HEK293 (cell line): ENCODE measurements around the gene ST8SIA4.

Experiments used
- CTCF ChIA-PET: fragments of 350-600 bp; formaldehyde crosslinking; extraction: SDS; loops from one replicate; lab custom pipeline; 2021; ENCODE audit warnings: antibody characterized with exemption; lab: Yijun Ruan, JAX
- POLR2A ChIA-PET: fragments of 300-600 bp; formaldehyde crosslinking; extraction: SDS; loops from one replicate; lab custom pipeline; 2020; ENCODE audit warnings: antibody characterized with exemption, inconsistent platforms; lab: Yijun Ruan, JAX
- H3K27ac ChIP-seq: fragments of 200-500 bp; sonication (Bioruptor generic); 2 replicates; pipeline ENCODE4 v1.5.1; 2014; ENCODE audit warnings: low read depth, low read length, control low read depth, inconsistent platforms; ENCODE audit errors: extremely low read depth
- H3K36me3 ChIP-seq, 2 experiments: fragments of 200-500 bp in 1 of 2; sonication (Bioruptor generic) in 1 of 2; 1 replicate in 1 of 2; 2 replicates in 1 of 2; pipeline ENCODE4 v1.5.1; 2014 to 2017; ENCODE audit warnings: inconsistent platforms in 2 of 2, low read length in 2 of 2; ENCODE audit not compliant: control insufficient read depth in 2 of 2, insufficient read depth in 1 of 2
- H3K4me1 ChIP-seq: fragments of 200-500 bp; sonication (Bioruptor generic); 2 replicates; pipeline ENCODE4 v1.5.1; 2014; ENCODE audit warnings: mild to moderate bottlenecking, low read length, inconsistent platforms; ENCODE audit not compliant: control insufficient read depth, insufficient read depth
- H3K4me3 ChIP-seq: 2 replicates; pipeline ENCODE4 v1.5.1; 2011; ENCODE audit warnings: low read depth, mild to moderate bottlenecking, control low read depth, low read length, moderate library complexity
- H3K9me3 ChIP-seq: fragments of 200-500 bp; sonication (Bioruptor generic); 2 replicates; pipeline ENCODE4 v1.5.1; 2014; ENCODE audit warnings: low read depth, low read length, inconsistent platforms; ENCODE audit not compliant: control insufficient read depth, insufficient read depth
- FEZF1 ChIP-seq: fragments of 450-650 bp; formaldehyde crosslinking; IDR thresholded peaks from 2 replicates; pipeline ENCODE4 v1.5.1; 2016; ENCODE audit warnings: missing biosample characterization, missing genetic modification characterization
- GLI4 ChIP-seq: fragments of 450-650 bp; formaldehyde crosslinking; IDR thresholded peaks from 2 replicates; pipeline ENCODE4 v1.5.1; 2016; ENCODE audit warnings: missing biosample characterization, missing genetic modification characterization
- HOXA7 ChIP-seq: sonication (generic); formaldehyde crosslinking; IDR thresholded peaks from 2 replicates; pipeline ENCODE4 v1.8.1; 2022; ENCODE audit warnings: missing genetic modification reagents, borderline replicate concordance
- OSR2 ChIP-seq: fragments of 450-650 bp; formaldehyde crosslinking; IDR thresholded peaks from 2 replicates; pipeline ENCODE4 v1.5.1; 2016; ENCODE audit warnings: missing biosample characterization, missing genetic modification characterization
- RBAK ChIP-seq: fragments of 450-650 bp; formaldehyde crosslinking; IDR thresholded peaks from 2 replicates; pipeline ENCODE4 v1.5.1; 2016; ENCODE audit warnings: missing biosample characterization, missing genetic modification characterization
- TCF7L2 ChIP-seq: IDR thresholded peaks from 2 replicates; pipeline ENCODE4 v1.6.1; 2011; ENCODE audit warnings: low read depth, mild to moderate bottlenecking, inconsistent platforms, low read length, moderate library complexity, borderline replicate concordance
- WT1 ChIP-seq: fragments of 450-650 bp; formaldehyde crosslinking; IDR thresholded peaks from 2 replicates; pipeline ENCODE4 v1.5.1; 2016; ENCODE audit warnings: missing biosample characterization, missing genetic modification characterization
- ZBTB21 ChIP-seq: fragments of 450-650 bp; formaldehyde crosslinking; IDR thresholded peaks from 2 replicates; pipeline ENCODE4 v1.5.1; 2017; ENCODE audit warnings: missing biosample characterization, missing genetic modification characterization
- ZNF16 ChIP-seq: fragments of 450-650 bp; formaldehyde crosslinking; IDR thresholded peaks from 2 replicates; pipeline ENCODE4 v1.5.1; 2016; ENCODE audit warnings: low read depth, missing biosample characterization, missing genetic modification characterization
- ZNF175 ChIP-seq: fragments of 450-650 bp; formaldehyde crosslinking; IDR thresholded peaks from 2 replicates; pipeline ENCODE4 v1.5.1; 2016; ENCODE audit warnings: missing biosample characterization, missing genetic modification characterization
- ZNF354C ChIP-seq: fragments of 450-650 bp; formaldehyde crosslinking; IDR thresholded peaks from 2 replicates; pipeline ENCODE4 v1.5.1; 2016; ENCODE audit warnings: missing biosample characterization, missing genetic modification characterization, low read depth, borderline replicate concordance
- ZNF394 ChIP-seq: fragments of 450-650 bp; formaldehyde crosslinking; IDR thresholded peaks from 2 replicates; pipeline ENCODE4 v1.5.1; 2016; ENCODE audit warnings: missing biosample characterization, missing genetic modification characterization, mild to moderate bottlenecking, moderate library complexity, borderline replicate concordance
- ZNF404 ChIP-seq: fragments of 450-650 bp; formaldehyde crosslinking; IDR thresholded peaks from 2 replicates; pipeline ENCODE4 v1.5.1; 2017; ENCODE audit warnings: missing biosample characterization, missing genetic modification characterization
- ZNF623 ChIP-seq: fragments of 450-650 bp; formaldehyde crosslinking; IDR thresholded peaks from 2 replicates; pipeline ENCODE4 v1.5.1; 2016; ENCODE audit warnings: missing biosample characterization, missing genetic modification characterization
- ZNF660 ChIP-seq: fragments of 450-650 bp; IDR thresholded peaks from 2 replicates; pipeline ENCODE4 v1.5.1; 2018; ENCODE audit warnings: missing biosample characterization, mild to moderate bottlenecking, missing genetic modification characterization
- ZNF677 ChIP-seq: fragments of 450-650 bp; IDR thresholded peaks from 2 replicates; pipeline ENCODE4 v1.5.0; 2018; ENCODE audit warnings: missing biosample characterization, mild to moderate bottlenecking, missing genetic modification characterization, moderate library complexity
- ZNF707 ChIP-seq: fragments of 450-650 bp; formaldehyde crosslinking; IDR thresholded peaks from 2 replicates; pipeline ENCODE4 v1.5.1; 2016; ENCODE audit warnings: missing biosample characterization, missing genetic modification characterization
- ZNF777 ChIP-seq: fragments of 450-650 bp; formaldehyde crosslinking; IDR thresholded peaks from 2 replicates; pipeline ENCODE4 v1.5.1; 2017; ENCODE audit warnings: missing biosample characterization, missing genetic modification characterization, borderline replicate concordance
- ZNF791 ChIP-seq: fragments of 450-650 bp; formaldehyde crosslinking; IDR thresholded peaks from 2 replicates; pipeline ENCODE4 v1.5.1; 2016; ENCODE audit warnings: missing biosample characterization, missing genetic modification characterization
- ZSCAN5A ChIP-seq: fragments of 450-650 bp; formaldehyde crosslinking; IDR thresholded peaks from 2 replicates; pipeline ENCODE4 v1.5.1; 2016; ENCODE audit warnings: missing biosample characterization, missing genetic modification characterization
- TF ChIP-seq, protein P1 (sequence below): fragments of 450-650 bp; formaldehyde crosslinking; IDR thresholded peaks from 2 replicates; pipeline ENCODE4 v1.5.1; 2016; ENCODE audit warnings: missing biosample characterization, missing genetic modification characterization
- TF ChIP-seq, protein P2 (sequence below): fragments of 450-650 bp; formaldehyde crosslinking; IDR thresholded peaks from 2 replicates; pipeline ENCODE4 v1.5.0; 2017; ENCODE audit warnings: missing biosample characterization, missing genetic modification characterization, borderline replicate concordance
- TF ChIP-seq, protein P3 (sequence below): fragments of 450-650 bp; formaldehyde crosslinking; IDR thresholded peaks from 2 replicates; pipeline ENCODE4 v1.5.1; 2016; ENCODE audit warnings: missing biosample characterization, missing genetic modification characterization, low read depth

The ST8SIA4 gene

GRCh38 chr5:100856462-100856861 is 46.6 kb downstream of the ST8SIA4 start (continued):
- TF ChIP-seq ZSCAN5A (no peak), ZNF677 (tag by site-specific recombination) (no peak), WT1 (tag by site-specific recombination) (no peak)
- TF ChIP-seq, protein P1, sequence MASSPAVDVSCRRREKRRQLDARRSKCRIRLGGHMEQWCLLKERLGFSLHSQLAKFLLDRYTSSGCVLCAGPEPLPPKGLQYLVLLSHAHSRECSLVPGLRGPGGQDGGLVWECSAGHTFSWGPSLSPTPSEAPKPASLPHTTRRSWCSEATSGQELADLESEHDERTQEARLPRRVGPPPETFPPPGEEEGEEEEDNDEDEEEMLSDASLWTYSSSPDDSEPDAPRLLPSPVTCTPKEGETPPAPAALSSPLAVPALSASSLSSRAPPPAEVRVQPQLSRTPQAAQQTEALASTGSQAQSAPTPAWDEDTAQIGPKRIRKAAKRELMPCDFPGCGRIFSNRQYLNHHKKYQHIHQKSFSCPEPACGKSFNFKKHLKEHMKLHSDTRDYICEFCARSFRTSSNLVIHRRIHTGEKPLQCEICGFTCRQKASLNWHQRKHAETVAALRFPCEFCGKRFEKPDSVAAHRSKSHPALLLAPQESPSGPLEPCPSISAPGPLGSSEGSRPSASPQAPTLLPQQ (tag by site-specific recombination) = no peak

DNA sequence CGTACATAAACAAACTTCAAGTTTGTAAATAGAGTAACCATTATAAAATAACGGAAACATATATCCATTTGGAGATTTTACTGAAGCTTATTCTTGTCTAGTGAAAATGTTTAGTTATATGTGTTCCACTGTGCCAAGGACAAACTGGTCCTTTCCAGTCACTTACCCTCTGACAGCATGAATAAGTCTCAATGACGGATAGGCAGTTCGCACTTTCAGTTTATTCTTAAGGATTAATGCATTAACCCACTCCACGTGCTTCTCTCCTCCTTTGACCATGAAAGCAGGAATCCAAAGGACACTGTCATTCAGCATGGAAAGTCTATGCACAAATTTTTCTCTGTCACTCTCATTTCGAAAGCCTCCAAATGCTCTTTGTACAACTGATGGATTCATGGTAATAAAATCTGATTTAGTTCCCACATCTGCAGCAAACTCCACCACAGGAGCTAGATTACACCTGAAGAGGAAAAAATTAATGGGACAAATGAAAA is 47.1 kb downstream of the ST8SIA4 start:
- ChIA-PET POLR2A (no interaction called here), CTCF (no interaction called here)
- TF ChIP-seq ZNF660 (tag by site-specific recombination) = no peak
- no peaks in the 10 kb centered on the region for H3K9me3 ChIP-seq
- no peak overlapping the region for H3K4me3 ChIP-seq
- H3K27ac ChIP-seq = no peak overlapping the region
- H3K36me3 ChIP-seq = no peaks in the 10 kb centered on the region
- H3K4me1 ChIP-seq = no peaks in the 10 kb centered on the region

GRCh38 chr5:100855295-100855694 is 47.8 kb downstream of the ST8SIA4 start:
- TF ChIP-seq ZNF707 (tag by site-specific recombination) (no peak), ZNF777 (no peak), TCF7L2 (no peak), ZNF404 (tag by site-specific recombination) (no peak), OSR2 (tag by site-specific recombination) (no peak), RBAK (tag by site-specific recombination) (no peak)
- TF ChIP-seq, all 188 proteins: peak for 0
- Histone ChIP-seq H3K4me3 (no peak overlapping the region), H3K4me1 (no peaks in the 10 kb centered on the region), H3K9me3 (no peaks in the 10 kb centered on the region), H3K27ac (no peak overlapping the region), H3K36me3 (no peaks in the 10 kb centered on the region)
- CTCF ChIA-PET = no interaction called here
- POLR2A ChIA-PET = no interaction called here

- Histone ChIP-seq H3K36me3 (no peaks in the 10 kb centered on the region), H3K27ac (no peak overlapping the region), H3K4me1 (no peaks in the 10 kb centered on the region), H3K4me3 (no peak overlapping the region), H3K9me3 (no peaks in the 10 kb centered on the region)
- ChIA-PET POLR2A (no interaction called here), CTCF (no interaction called here)
- TF ChIP-seq ZNF623 (no peak), ZNF791 (tag by site-specific recombination) (no peak), ZBTB21 (no peak), ZNF175 (tag by site-specific recombination) (no peak), ZNF394 (tag by site-specific recombination) (no peak), FEZF1 (tag by site-specific recombination) (no peak), ZNF354C (tag by site-specific recombination) (no peak), GLI4 (no peak), ZNF16 (tag by site-specific recombination) (no peak), HOXA7 (no peak)
- TF ChIP-seq, protein P2, sequence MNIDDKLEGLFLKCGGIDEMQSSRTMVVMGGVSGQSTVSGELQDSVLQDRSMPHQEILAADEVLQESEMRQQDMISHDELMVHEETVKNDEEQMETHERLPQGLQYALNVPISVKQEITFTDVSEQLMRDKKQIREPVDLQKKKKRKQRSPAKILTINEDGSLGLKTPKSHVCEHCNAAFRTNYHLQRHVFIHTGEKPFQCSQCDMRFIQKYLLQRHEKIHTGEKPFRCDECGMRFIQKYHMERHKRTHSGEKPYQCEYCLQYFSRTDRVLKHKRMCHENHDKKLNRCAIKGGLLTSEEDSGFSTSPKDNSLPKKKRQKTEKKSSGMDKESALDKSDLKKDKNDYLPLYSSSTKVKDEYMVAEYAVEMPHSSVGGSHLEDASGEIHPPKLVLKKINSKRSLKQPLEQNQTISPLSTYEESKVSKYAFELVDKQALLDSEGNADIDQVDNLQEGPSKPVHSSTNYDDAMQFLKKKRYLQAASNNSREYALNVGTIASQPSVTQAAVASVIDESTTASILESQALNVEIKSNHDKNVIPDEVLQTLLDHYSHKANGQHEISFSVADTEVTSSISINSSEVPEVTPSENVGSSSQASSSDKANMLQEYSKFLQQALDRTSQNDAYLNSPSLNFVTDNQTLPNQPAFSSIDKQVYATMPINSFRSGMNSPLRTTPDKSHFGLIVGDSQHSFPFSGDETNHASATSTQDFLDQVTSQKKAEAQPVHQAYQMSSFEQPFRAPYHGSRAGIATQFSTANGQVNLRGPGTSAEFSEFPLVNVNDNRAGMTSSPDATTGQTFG (tag by site-specific recombination) = no peak
- TF ChIP-seq, protein P3, sequence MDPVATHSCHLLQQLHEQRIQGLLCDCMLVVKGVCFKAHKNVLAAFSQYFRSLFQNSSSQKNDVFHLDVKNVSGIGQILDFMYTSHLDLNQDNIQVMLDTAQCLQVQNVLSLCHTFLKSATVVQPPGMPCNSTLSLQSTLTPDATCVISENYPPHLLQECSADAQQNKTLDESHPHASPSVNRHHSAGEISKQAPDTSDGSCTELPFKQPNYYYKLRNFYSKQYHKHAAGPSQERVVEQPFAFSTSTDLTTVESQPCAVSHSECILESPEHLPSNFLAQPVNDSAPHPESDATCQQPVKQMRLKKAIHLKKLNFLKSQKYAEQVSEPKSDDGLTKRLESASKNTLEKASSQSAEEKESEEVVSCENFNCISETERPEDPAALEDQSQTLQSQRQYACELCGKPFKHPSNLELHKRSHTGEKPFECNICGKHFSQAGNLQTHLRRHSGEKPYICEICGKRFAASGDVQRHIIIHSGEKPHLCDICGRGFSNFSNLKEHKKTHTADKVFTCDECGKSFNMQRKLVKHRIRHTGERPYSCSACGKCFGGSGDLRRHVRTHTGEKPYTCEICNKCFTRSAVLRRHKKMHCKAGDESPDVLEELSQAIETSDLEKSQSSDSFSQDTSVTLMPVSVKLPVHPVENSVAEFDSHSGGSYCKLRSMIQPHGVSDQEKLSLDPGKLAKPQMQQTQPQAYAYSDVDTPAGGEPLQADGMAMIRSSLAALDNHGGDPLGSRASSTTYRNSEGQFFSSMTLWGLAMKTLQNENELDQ (tag by site-specific recombination) = no peak
Observed at GRCh38 chr5:100854591-100854990, 48.5 kb downstream of the ST8SIA4 start.
